Duodenal mucosa (tissue), 2 donors: Measurements from ENCODE around the gene CFAP61.

Experiments used
- H3K27ac ChIP-seq: one replicate; pipeline ENCODE4 v1.7.0; 2013; ENCODE audit warnings: low read depth, low read length
- H3K27me3 ChIP-seq, 2 donors: one replicate each; pipeline ENCODE4 v1.7.0; 2013; ENCODE audit warnings: low read length in 2 of 2, control low read depth in 1 of 2; ENCODE audit not compliant: insufficient read depth in 2 of 2, control insufficient read depth in 1 of 2
- H3K36me3 ChIP-seq, 2 donors: one replicate each; pipeline ENCODE4 v1.7.0; 2013; ENCODE audit warnings: low read length in 2 of 2, control low read depth in 1 of 2; ENCODE audit not compliant: insufficient read depth in 2 of 2, control insufficient read depth in 1 of 2
- H3K4me1 ChIP-seq, 2 donors: one replicate each; pipeline ENCODE4 v1.7.0; 2013; ENCODE audit warnings: low read length in 2 of 2, control low read depth in 1 of 2; ENCODE audit not compliant: insufficient read depth in 2 of 2, control insufficient read depth in 1 of 2
- H3K4me3 ChIP-seq, 2 donors: one replicate each; pipeline ENCODE4 v1.7.0; 2013; ENCODE audit warnings: low read length in 2 of 2, low read depth in 1 of 2
- H3K9ac ChIP-seq, 2 donors: one replicate each; pipeline ENCODE4 v1.7.0; 2013; ENCODE audit warnings: low read length in 2 of 2, low read depth in 1 of 2
- H3K9me3 ChIP-seq, 2 donors: one replicate each; pipeline ENCODE4 v1.7.0; 2013; ENCODE audit warnings: low read length in 2 of 2, control low read depth in 1 of 2; ENCODE audit not compliant: control insufficient read depth in 1 of 2

Gene CFAP61

GRCh38 chr20:20070871-20071726 is 18.8 kb downstream of the CFAP61 start:
- H3K4me3 ChIP-seq, result no peak overlapping the region
- no peaks in the 10 kb centered on the region for H3K9me3 ChIP-seq
- H3K27me3 ChIP-seq, result peaks cover 0 to 5% of the 10 kb centered on the region in 2 donors
- no peaks in the 10 kb centered on the region for H3K4me1 ChIP-seq
- no peak overlapping the region for H3K27ac ChIP-seq
- no peak overlapping the region for H3K9ac ChIP-seq
- no peaks in the 10 kb centered on the region for H3K36me3 ChIP-seq

- H3K27ac ChIP-seq, result no peak overlapping the region
Observed at GRCh38 chr20:20073801-20074371, 21.6 kb downstream of the CFAP61 start.

GRCh38 chr20:20075032-20075431 is 22.7 kb downstream of the CFAP61 start:
- no peaks in the 10 kb centered on the region for H3K36me3 ChIP-seq
- H3K27me3 ChIP-seq, result peaks cover 0 to 5% of the 10 kb centered on the region in 2 donors
- no peaks in the 10 kb centered on the region for H3K4me1 ChIP-seq
- H3K9me3 ChIP-seq, result no peaks in the 10 kb centered on the region
- no peak overlapping the region for H3K4me3 ChIP-seq
- no peak overlapping the region for H3K27ac ChIP-seq
- no peak overlapping the region for H3K9ac ChIP-seq

More at GRCh38 chr20:20073801-20074371, 21.6 kb downstream of the CFAP61 start:
- no peaks in the 10 kb centered on the region for H3K9me3 ChIP-seq
- H3K4me1 ChIP-seq, result no peaks in the 10 kb centered on the region
- H3K9ac ChIP-seq, result no peak overlapping the region
- H3K4me3 ChIP-seq, result no peak overlapping the region
- no peaks in the 10 kb centered on the region for H3K36me3 ChIP-seq
- H3K27me3 ChIP-seq, result peaks cover 0 to 5% of the 10 kb centered on the region in 2 donors

GRCh38 chr20:20076297-20077065 is 24.1 kb downstream of the CFAP61 start:
- Histone ChIP-seq H3K9me3 (no peaks in the 10 kb centered on the region), H3K9ac (no peak overlapping the region), H3K27ac (no peak overlapping the region), H3K27me3 (peaks cover 0 to 5% of the 10 kb centered on the region in 2 donors), H3K4me3 (no peak overlapping the region), H3K36me3 (no peaks in the 10 kb centered on the region), H3K4me1 (no peaks in the 10 kb centered on the region)

GRCh38 chr20:20078041-20078440 is 25.7 kb downstream of the CFAP61 start:
- Histone ChIP-seq H3K36me3 (no peaks in the 10 kb centered on the region), H3K9me3 (no peaks in the 10 kb centered on the region), H3K27ac (no peak overlapping the region), H3K4me1 (no peaks in the 10 kb centered on the region), H3K27me3 (peaks cover 0 to 5% of the 10 kb centered on the region in 2 donors), H3K4me3 (no peak overlapping the region), H3K9ac (no peak overlapping the region)

GRCh38 chr20:20079102-20079784 is 26.9 kb downstream of the CFAP61 start:
- no peaks in the 10 kb centered on the region for H3K9me3 ChIP-seq
- no peaks in the 10 kb centered on the region for H3K36me3 ChIP-seq

GRCh38 chr20:20083807-20084206 is 31.5 kb downstream of the CFAP61 start:
- Histone ChIP-seq H3K9me3 (no peaks in the 10 kb centered on the region), H3K4me1 (no peaks in the 10 kb centered on the region), H3K27ac (no peak overlapping the region), H3K9ac (peak overlapping the region in 1 of 2 donors; percentile 0), H3K4me3 (no peak overlapping the region), H3K36me3 (no peaks in the 10 kb centered on the region), H3K27me3 (peaks cover 0 to 4% of the 10 kb centered on the region in 2 donors)

More at GRCh38 chr20:20079102-20079784, 26.9 kb downstream of the CFAP61 start:
- Histone ChIP-seq H3K9ac (no peak overlapping the region), H3K4me1 (no peaks in the 10 kb centered on the region), H3K27me3 (no peaks in the 10 kb centered on the region), H3K27ac (no peak overlapping the region), H3K4me3 (peak overlapping the region in 1 of 2 donors; percentile 38)

GRCh38 chr20:20084296-20084752 is 32.0 kb downstream of the CFAP61 start:
- Histone ChIP-seq H3K36me3 (no peaks in the 10 kb centered on the region), H3K9ac (no peak overlapping the region), H3K4me1 (no peaks in the 10 kb centered on the region), H3K4me3 (no peak overlapping the region), H3K9me3 (no peaks in the 10 kb centered on the region), H3K27ac (no peak overlapping the region), H3K27me3 (peaks cover 0 to 4% of the 10 kb centered on the region in 2 donors)

- Histone ChIP-seq H3K9me3 (no peaks in the 10 kb centered on the region), H3K4me1 (no peaks in the 10 kb centered on the region), H3K27me3 (peaks cover 0 to 4% of the 10 kb centered on the region in 2 donors), H3K4me3 (no peak overlapping the region), H3K27ac (no peak overlapping the region), H3K9ac (no peak overlapping the region), H3K36me3 (no peaks in the 10 kb centered on the region)
Observed at GRCh38 chr20:20085071-20085470, 32.7 kb downstream of the CFAP61 start.
